Progenitor cell of endocrine pancreas (in vitro differentiated cells): ENCODE measurements around the gene HGF. TPM values are rescaled to one million over a fixed set of nuclear protein-coding genes. Genes with fewer than 3 reads are reported as not detected.
"Not testable (repeated sequence)": the region's sequence is repeated elsewhere in the genome, so short reads cannot be mapped to it uniquely, and the experiment has no call there.

Experiments
- DNase-seq: peaks from one replicate; pipeline ENCODE4 v3.0.0; 2021; ENCODE audit warnings: low spot score; ENCODE audit not compliant: unreplicated experiment
- H3K27ac Mint-ChIP-seq: 2 replicates; pipeline ENCODE4 v1.8.0; 2021; ENCODE audit warnings: mild to moderate bottlenecking, moderate library complexity, mixed read lengths
- H3K27me3 Mint-ChIP-seq: 2 replicates; pipeline ENCODE4 v1.8.0; 2021; ENCODE audit warnings: mixed read lengths
- H3K36me3 Mint-ChIP-seq: 2 replicates; pipeline ENCODE4 v1.8.0; 2022; ENCODE audit warnings: mixed read lengths; ENCODE audit not compliant: insufficient read depth
- H3K4me1 Mint-ChIP-seq: 2 replicates; pipeline ENCODE4 v1.8.0; 2021; ENCODE audit warnings: low read depth, mixed read lengths
- H3K4me3 Mint-ChIP-seq: 2 replicates; pipeline ENCODE4 v1.8.0; 2021; ENCODE audit warnings: low read depth, mild to moderate bottlenecking, moderate library complexity, mixed read lengths
- H3K9me3 Mint-ChIP-seq: 2 replicates; pipeline ENCODE4 v1.8.0; 2021; ENCODE audit warnings: low read depth, mixed read lengths
- CTCF ChIP-seq: fragments of 200-600 bp; sonication (generic); IDR thresholded peaks from one replicate; pipeline ENCODE4 v1.5.0; 2021; ENCODE audit warnings: antibody characterized with exemption, mild to moderate bottlenecking; ENCODE audit not compliant: unreplicated experiment
- long read RNA-seq: library from polyadenylated mRNA; unstranded; transcript quantifications from one replicate; pipeline ENCODE4 v2.0.0, GENCODE V29; 2020
- total RNA-seq: library from RNA; stranded (reverse); gene quantifications from 2 replicates; pipeline ENCODE4 v1.2.1, GENCODE V29; 2021

The HGF gene
- not detected in 2 replicates for total RNA-seq
- long read RNA-seq = 0 reads

GRCh38 chr7:81769891-81770727 lies at the start of gene HGF:
Gene HGF, minus strand, starts transcription at chr7:81770047. Its CDS starts 76 bp downstream, at chr7:81769971.
- peaks cover 4% of the 10 kb centered on the region for H3K4me1 Mint-ChIP-seq
- H3K9me3 Mint-ChIP-seq = no peaks in the 10 kb centered on the region
- no peak within 1 kb of the TSS for H3K27ac Mint-ChIP-seq
- TF ChIP-seq CTCF = no peak
- no peaks in the 10 kb centered on the region for H3K36me3 Mint-ChIP-seq
- DNase-seq = no peak
- no peak within 1 kb of the TSS for H3K4me3 Mint-ChIP-seq
- peaks cover 18% of the 10 kb centered on the region for H3K27me3 Mint-ChIP-seq

- Mint-ChIP-seq H3K27me3 (no peaks in the 10 kb centered on the region), H3K4me1 (no peaks in the 10 kb centered on the region), H3K36me3 (no peaks in the 10 kb centered on the region), H3K4me3 (no peak overlapping the region), H3K9me3 (no peaks in the 10 kb centered on the region), H3K27ac (no peak overlapping the region)
- no peak for DNase-seq
- TF ChIP-seq CTCF = no peak
Measured at GRCh38 chr7:81816312-81816711, 46.5 kb upstream of the HGF start.

GRCh38 chr7:81812866-81813476 lies 43.1 kb upstream of the HGF start:
- not testable (repeated sequence) for H3K27ac Mint-ChIP-seq, DNase-seq, H3K27me3 Mint-ChIP-seq, H3K4me3 Mint-ChIP-seq, H3K36me3 Mint-ChIP-seq, H3K9me3 Mint-ChIP-seq, H3K4me1 Mint-ChIP-seq

- no peaks in the 10 kb centered on the region for H3K9me3 Mint-ChIP-seq
- H3K27me3 Mint-ChIP-seq = no peaks in the 10 kb centered on the region
- DNase-seq = no peak
- no peaks in the 10 kb centered on the region for H3K36me3 Mint-ChIP-seq
- no peak for TF ChIP-seq CTCF
- H3K27ac Mint-ChIP-seq = no peak overlapping the region
- no peak overlapping the region for H3K4me3 Mint-ChIP-seq
- no peaks in the 10 kb centered on the region for H3K4me1 Mint-ChIP-seq
Measured at GRCh38 chr7:81811956-81812865, 42.4 kb upstream of the HGF start.

- no peak for DNase-seq
- Mint-ChIP-seq H3K27ac (no peak overlapping the region), H3K4me1 (no peaks in the 10 kb centered on the region), H3K27me3 (no peaks in the 10 kb centered on the region), H3K4me3 (no peak overlapping the region), H3K36me3 (no peaks in the 10 kb centered on the region), H3K9me3 (no peaks in the 10 kb centered on the region)
- no peak for TF ChIP-seq CTCF
Measured at GRCh38 chr7:81810476-81811155, 40.8 kb upstream of the HGF start.

- H3K27me3 Mint-ChIP-seq, H3K4me3 Mint-ChIP-seq, H3K9me3 Mint-ChIP-seq, H3K4me1 Mint-ChIP-seq, H3K27ac Mint-ChIP-seq, H3K36me3 Mint-ChIP-seq, DNase-seq: not testable (repeated sequence)
Measured at GRCh38 chr7:81808310-81808709, 38.5 kb upstream of the HGF start.
